ENCODE data around the gene GK.
"Not testable (repeated sequence)": the region's sequence is repeated elsewhere in the genome, so short reads cannot be mapped to it uniquely, and the experiment has no call there.

Gene GK

DNA sequence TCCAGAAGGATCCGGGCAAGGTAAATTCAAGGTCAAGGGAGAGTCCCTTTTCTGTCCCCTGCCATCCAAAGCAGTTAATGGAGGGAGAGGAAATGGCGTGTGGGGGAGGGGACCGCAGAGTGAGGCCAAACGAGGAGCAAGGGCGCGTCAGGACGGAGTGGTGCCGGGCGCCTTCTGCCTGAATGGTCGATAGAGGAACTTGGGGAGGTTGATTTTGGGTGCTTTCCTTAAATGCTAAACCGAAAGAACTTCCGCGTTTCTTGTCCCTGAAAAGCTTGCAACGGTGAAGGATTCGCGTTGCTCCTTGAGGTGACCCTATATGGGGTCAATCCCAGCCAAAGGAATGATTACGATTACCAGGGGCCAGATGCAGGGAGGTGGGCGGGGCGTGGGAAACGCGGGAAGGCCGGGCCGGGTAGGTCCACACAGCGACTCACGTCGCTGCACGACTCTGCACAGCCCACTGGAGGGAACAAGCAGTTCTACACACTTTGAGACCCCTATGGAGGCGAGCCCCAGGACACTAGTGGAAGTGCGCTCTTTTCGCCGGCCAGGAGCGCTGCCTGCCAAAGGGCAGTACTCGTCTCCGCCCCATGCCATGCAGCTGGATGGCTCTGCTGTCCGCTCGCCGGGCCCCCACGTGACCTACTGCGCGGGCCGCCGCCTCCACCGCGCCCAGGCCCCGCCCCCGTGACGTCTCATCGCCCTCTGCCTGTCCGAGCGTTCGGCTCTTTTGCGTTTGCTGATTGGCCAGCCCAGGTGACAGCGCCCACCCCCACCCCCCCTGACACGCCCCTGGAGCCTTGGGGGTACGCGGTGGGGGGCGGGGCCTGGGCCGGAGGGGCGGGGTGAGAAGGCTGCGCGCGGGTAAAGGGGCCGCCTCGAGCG lies 452 bp upstream of the GK start:
- TF ChIP-seq, protein P1, sequence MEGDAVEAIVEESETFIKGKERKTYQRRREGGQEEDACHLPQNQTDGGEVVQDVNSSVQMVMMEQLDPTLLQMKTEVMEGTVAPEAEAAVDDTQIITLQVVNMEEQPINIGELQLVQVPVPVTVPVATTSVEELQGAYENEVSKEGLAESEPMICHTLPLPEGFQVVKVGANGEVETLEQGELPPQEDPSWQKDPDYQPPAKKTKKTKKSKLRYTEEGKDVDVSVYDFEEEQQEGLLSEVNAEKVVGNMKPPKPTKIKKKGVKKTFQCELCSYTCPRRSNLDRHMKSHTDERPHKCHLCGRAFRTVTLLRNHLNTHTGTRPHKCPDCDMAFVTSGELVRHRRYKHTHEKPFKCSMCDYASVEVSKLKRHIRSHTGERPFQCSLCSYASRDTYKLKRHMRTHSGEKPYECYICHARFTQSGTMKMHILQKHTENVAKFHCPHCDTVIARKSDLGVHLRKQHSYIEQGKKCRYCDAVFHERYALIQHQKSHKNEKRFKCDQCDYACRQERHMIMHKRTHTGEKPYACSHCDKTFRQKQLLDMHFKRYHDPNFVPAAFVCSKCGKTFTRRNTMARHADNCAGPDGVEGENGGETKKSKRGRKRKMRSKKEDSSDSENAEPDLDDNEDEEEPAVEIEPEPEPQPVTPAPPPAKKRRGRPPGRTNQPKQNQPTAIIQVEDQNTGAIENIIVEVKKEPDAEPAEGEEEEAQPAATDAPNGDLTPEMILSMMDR (IDR thresholded peaks at IDR 0.05; ENCODE audit: low read length) = no peak
- TF ChIP-seq EZH2 (IDR thresholded peaks at IDR 0.05; ENCODE audit: borderline replicate concordance, low read length) = no peak
- Histone ChIP-seq H3K4me1 (ENCODE audit: insufficient read depth, low read length, severe bottlenecking) (peaks cover 37% of the 10 kb centered on the region), H3K9ac (ENCODE audit: low read length) (peak overlapping the region; percentile 80)

DNA sequence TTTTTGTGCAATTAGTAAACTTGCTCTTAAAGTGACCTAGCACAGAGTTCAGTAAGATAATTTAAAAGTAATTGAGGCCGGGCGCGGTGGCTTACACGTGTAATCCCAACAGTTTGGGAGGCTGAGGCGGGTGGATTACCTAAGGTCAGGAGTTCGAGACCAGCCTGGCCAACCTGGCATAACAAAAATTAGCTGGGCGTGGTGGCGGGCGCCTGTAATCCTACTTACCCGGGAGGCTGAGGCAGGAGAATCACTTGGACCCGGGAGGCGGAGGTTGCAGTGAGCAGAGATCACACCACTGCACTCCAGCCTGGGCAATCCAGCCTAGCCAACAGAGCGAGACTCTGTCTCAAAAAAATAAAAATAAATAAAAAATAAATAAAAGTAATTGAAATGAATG lies 1.2 kb downstream of the GK start:
- H3K9ac ChIP-seq (ENCODE audit: low read length) = peak overlapping the region; percentile 86
- not testable (repeated sequence) for H3K9me3 ChIP-seq (ENCODE audit: low read length); H3K9me2 ChIP-seq (ENCODE audit: low read depth, low read length); H3F3A ChIP-seq (ENCODE audit: insufficient read depth, low read length); H3K36me3 ChIP-seq (ENCODE audit: insufficient read depth, low read length); H4K20me1 ChIP-seq (ENCODE audit: insufficient read depth, low read length); H3K27ac ChIP-seq (ENCODE audit: low read depth, low read length, poor library complexity, severe bottlenecking); H3K79me2 ChIP-seq (ENCODE audit: insufficient read depth, low read length); H3K27me3 ChIP-seq (ENCODE audit: insufficient read depth, low read length); H2AFZ ChIP-seq (ENCODE audit: low read length)
- peak overlapping the region; percentile 94 for H3K4me2 ChIP-seq (ENCODE audit: low read length)
- H3K4me3 ChIP-seq (ENCODE audit: low read depth, low read length, poor library complexity, severe bottlenecking) = peak overlapping the region; percentile 95
- peaks cover 36% of the 10 kb centered on the region for H3K4me1 ChIP-seq (ENCODE audit: insufficient read depth, low read length, severe bottlenecking)

More for the DNA sequence above, 452 bp upstream of the GK start:
- peak overlapping the region; percentile 95 for H3K4me3 ChIP-seq (ENCODE audit: low read depth, low read length, poor library complexity, severe bottlenecking)
- H3K79me2 ChIP-seq (ENCODE audit: insufficient read depth, low read length) = no peaks in the 10 kb centered on the region
- H3K9me2 ChIP-seq (ENCODE audit: low read depth, low read length) = no peaks in the 10 kb centered on the region
- peak overlapping the region; percentile 62 for H3K27ac ChIP-seq (ENCODE audit: low read depth, low read length, poor library complexity, severe bottlenecking)
- H3F3A ChIP-seq (ENCODE audit: insufficient read depth, low read length) = no peaks in the 10 kb centered on the region
- H3K27me3 ChIP-seq (ENCODE audit: insufficient read depth, low read length) = no peaks in the 10 kb centered on the region
- no peaks in the 10 kb centered on the region for H3K9me3 ChIP-seq (ENCODE audit: low read length)
- peak overlapping the region; percentile 82 for H3K4me2 ChIP-seq (ENCODE audit: low read length)
- H3K36me3 ChIP-seq (ENCODE audit: insufficient read depth, low read length) = no peaks in the 10 kb centered on the region
- no peaks in the 10 kb centered on the region for H4K20me1 ChIP-seq (ENCODE audit: insufficient read depth, low read length)
- H2AFZ ChIP-seq (ENCODE audit: low read length) = no peak overlapping the region

DNA sequence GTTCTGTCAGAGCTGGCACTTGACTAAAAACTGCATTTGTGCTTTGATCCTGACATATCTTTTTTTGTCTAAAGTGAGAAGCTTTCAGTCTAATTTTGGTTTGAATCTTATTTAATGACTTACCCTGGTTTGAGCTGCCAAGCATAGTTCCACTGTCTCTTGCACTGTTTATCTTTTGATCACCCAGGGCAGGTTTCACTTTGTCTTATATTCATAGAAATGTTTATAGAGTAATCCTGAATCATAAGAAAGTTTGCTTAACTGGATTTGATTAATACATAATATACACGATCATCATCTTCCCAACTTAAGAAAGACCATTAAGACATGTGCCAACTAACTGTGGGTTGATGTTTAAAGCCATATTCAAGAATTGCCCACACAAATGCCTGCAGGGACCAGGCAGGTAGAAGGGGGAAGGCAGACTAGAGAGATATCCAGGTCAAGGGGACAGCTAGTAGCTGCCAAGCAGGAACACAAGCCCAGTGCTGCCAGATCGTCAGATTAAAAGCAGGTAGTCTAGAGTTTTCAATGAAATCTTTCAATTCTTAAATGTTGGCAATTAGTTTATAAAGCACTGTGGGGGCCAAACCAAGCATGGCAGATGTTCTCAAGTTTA lies 1.9 kb downstream of the GK start:
- Histone ChIP-seq H3K27me3 (ENCODE audit: insufficient read depth, low read length) (no peaks in the 10 kb centered on the region), H3K4me2 (ENCODE audit: low read length) (peak overlapping the region; percentile 94), H3K4me1 (ENCODE audit: insufficient read depth, low read length, severe bottlenecking) (peaks cover 29% of the 10 kb centered on the region), H3K27ac (ENCODE audit: low read depth, low read length, poor library complexity, severe bottlenecking) (peak overlapping the region; percentile 28), H3K79me2 (ENCODE audit: insufficient read depth, low read length) (no peaks in the 10 kb centered on the region), H3K9ac (ENCODE audit: low read length) (no peak overlapping the region), H2AFZ (ENCODE audit: low read length) (no peak overlapping the region), H3K36me3 (ENCODE audit: insufficient read depth, low read length) (no peaks in the 10 kb centered on the region), H4K20me1 (ENCODE audit: insufficient read depth, low read length) (no peaks in the 10 kb centered on the region), H3K9me3 (ENCODE audit: low read length) (no peaks in the 10 kb centered on the region), H3F3A (ENCODE audit: insufficient read depth, low read length) (no peaks in the 10 kb centered on the region), H3K4me3 (ENCODE audit: low read depth, low read length, poor library complexity, severe bottlenecking) (peak overlapping the region; percentile 34), H3K9me2 (ENCODE audit: low read depth, low read length) (no peaks in the 10 kb centered on the region)
- TF ChIP-seq EZH2 (IDR thresholded peaks at IDR 0.05; ENCODE audit: borderline replicate concordance, low read length) = no peak
- TF ChIP-seq, protein P1 (IDR thresholded peaks at IDR 0.05; ENCODE audit: low read length) = no peak
